HG03558 (cell line): ENCODE data around the gene PCDHA8.
"Not testable (repeated sequence)": the region's sequence is repeated elsewhere in the genome, so short reads cannot be mapped to it uniquely, and the experiment has no call there.

Source experiments
- ATAC-seq: cut with Tn5 transposase; IDR thresholded peaks from one replicate; pipeline ENCODE4 v1.9.1; 2021; ENCODE audit warnings: moderate number of reproducible peaks; ENCODE audit not compliant: unreplicated experiment; ENCODE audit errors: extremely low read depth

PCDHA8 gene

GRCh38 chr5:140840978-140841962 lies at the start of gene PCDHA8:
TSS of gene PCDHA8 (plus strand) at chr5:140841187. CDS start at chr5:140841322, 135 bp downstream.
- ATAC-seq = no peak

DNA sequence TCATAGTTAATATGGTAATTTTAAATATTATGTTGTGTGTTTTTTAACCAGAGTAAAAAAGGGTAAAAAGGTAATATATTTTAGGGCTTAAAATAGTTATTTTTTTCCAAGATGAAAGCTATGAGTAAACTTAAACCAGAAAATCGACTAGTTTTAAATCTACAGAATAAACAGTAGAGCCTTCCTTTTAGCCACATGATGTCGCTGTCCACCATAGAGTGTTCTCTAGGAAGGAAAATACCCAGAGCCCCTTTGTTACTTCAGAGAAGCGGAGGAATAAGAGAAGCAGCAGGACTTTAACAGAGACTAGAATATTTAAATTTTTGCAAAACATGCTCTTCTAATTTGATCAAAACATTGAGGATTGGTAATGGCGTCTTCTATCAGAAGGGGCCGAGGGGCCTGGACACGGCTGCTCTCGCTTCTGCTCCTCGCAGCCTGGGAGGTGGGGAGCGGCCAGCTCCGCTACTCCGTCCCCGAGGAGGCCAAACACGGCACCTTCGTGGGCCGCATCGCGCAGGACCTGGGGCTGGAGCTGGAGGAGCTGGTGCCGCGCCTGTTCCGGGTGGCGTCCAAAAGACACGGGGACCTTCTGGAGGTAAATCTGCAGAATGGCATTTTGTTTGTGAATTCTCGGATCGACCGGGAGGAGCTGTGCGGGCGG lies 46.3 kb upstream of the PCDHA8 start, which contains the start of gene PCDHA2:
PCDHA2 (plus strand) TSS at position 258 of the 664 bp plus-strand sequence.
- no peak for ATAC-seq

- ATAC-seq = no peak
Measured at GRCh38 chr5:140795259-140795641, 45.7 kb upstream of the PCDHA8 start.

- ATAC-seq = not testable (repeated sequence)
Measured at GRCh38 chr5:140796072-140796717, 44.8 kb upstream of the PCDHA8 start.

- no peak for ATAC-seq
Measured at GRCh38 chr5:140796718-140797095, 44.3 kb upstream of the PCDHA8 start.

- no peak for ATAC-seq
Measured at GRCh38 chr5:140800816-140801493, 40.0 kb upstream of the PCDHA8 start, which contains the start of gene PCDHA3. TSS of gene PCDHA3 (plus strand) at chr5:140801057.

DNA sequence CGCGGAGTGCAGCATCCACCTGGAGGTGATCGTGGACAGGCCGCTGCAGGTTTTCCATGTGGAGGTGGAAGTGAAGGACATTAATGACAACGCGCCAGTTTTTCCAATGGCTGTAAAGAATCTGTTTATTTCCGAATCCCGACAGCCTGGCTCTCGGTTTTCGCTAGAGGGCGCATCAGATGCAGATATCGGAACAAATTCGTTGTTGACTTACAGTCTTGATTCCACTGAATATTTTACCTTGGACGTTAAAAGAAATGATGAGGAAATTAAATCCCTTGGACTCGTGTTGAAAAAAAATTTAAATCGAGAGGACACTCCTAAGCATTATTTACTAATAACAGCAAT lies 39.5 kb upstream of the PCDHA8 start:
- ATAC-seq = no peak

DNA sequence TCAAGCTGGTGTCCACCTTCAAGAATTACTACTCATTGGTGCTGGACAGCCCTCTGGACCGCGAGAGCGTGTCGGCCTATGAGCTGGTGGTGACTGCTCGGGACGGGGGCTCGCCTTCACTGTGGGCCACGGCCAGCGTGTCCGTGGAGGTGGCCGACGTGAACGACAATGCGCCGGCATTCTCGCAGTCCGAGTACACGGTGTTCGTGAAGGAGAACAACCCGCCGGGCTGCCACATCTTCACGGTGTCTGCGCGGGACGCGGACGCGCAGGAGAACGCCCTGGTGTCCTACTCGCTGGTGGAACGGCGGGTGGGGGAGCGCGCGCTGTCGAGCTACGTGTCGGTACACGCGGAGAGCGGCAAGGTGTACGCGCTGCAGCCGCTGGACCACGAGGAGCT lies 38.6 kb upstream of the PCDHA8 start:
- not testable (repeated sequence) for ATAC-seq

DNA sequence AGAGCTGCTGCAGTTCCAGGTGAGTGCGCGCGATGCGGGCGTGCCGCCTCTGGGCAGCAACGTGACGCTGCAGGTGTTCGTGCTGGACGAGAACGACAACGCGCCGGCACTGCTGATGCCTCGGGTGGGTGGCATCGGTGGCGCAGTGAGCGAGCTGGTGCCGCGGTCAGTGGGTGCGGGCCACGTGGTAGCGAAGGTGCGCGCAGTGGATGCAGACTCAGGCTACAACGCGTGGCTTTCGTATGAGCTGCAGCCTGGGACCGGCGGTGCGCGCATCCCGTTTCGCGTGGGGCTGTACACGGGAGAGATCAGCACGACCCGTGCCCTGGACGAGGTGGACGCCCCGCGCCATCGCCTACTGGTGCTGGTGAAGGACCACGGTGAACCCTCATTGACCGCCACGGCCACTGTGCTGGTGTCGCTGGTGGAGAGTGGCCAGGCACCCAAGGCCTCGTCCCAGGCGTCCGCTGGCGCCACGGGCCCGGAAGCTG lies 38.2 kb upstream of the PCDHA8 start:
- no peak for ATAC-seq

GRCh38 chr5:140806834-140807775 lies 33.9 kb upstream of the PCDHA8 start, which contains the start of gene PCDHA4:
TSS of gene PCDHA4 (plus strand) at chr5:140807068.
- no peak for ATAC-seq

DNA sequence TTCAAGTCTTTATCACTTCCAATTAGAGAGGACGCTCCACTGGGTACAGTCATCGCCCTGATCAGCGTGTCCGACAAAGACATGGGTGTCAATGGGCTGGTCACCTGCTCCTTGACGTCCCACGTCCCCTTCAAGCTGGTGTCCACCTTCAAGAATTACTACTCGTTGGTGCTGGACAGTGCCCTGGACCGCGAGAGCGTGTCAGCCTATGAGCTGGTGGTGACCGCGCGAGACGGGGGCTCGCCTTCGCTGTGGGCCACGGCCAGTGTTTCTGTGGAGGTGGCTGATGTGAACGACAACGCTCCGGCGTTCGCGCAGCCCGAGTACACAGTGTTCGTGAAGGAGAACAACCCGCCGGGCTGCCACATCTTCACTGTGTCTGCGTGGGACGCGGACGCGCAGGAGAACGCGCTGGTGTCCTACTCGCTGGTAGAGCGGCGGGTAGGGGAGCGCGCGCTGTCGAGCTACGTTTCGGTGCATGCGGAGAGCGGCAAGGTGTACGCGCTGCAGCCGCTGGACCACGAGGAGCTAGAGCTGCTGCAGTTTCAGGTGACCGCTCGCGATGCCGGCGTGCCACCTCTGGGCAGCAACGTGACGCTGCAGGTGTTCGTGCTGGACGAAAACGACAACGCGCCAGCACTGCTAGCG lies 32.6 kb upstream of the PCDHA8 start:
- ATAC-seq = not testable (repeated sequence)

- ATAC-seq = no peak
Measured at GRCh38 chr5:140808889-140809291, 32.1 kb upstream of the PCDHA8 start.

GRCh38 chr5:140821375-140822280 lies 19.4 kb upstream of the PCDHA8 start, which contains the start of gene PCDHA5:
TSS of gene PCDHA5 (plus strand) at chr5:140821613.
- no peak for ATAC-seq

DNA sequence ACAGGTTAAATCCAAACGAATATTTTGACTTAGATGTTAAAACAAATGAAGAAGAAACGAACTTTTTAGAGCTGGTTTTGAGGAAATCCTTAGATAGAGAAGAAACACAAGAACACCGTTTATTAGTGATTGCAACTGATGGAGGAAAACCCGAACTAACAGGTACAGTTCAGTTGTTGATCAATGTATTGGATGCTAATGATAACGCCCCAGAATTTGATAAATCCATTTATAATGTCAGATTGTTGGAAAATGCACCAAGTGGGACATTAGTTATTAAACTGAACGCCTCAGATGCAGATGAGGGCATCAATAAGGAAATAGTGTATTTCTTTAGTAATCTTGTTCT lies 18.7 kb upstream of the PCDHA8 start:
- no peak for ATAC-seq

DNA sequence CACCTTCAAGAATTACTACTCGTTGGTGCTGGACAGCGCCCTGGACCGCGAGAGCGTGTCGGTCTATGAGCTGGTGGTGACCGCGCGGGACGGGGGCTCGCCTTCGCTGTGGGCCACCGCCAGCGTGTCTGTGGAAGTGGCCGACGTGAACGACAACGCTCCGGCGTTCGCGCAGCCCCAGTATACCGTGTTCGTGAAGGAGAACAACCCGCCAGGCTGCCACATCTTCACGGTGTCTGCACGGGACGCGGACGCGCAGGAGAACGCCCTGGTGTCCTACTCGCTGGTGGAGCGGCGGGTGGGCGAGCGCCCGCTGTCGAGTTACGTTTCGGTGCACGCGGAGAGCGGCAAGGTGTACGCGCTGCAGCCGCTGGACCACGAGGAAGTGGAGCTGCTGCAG lies 18.0 kb upstream of the PCDHA8 start:
- ATAC-seq = not testable (repeated sequence)

GRCh38 chr5:140823475-140823874 lies 17.5 kb upstream of the PCDHA8 start:
- no peak for ATAC-seq

DNA sequence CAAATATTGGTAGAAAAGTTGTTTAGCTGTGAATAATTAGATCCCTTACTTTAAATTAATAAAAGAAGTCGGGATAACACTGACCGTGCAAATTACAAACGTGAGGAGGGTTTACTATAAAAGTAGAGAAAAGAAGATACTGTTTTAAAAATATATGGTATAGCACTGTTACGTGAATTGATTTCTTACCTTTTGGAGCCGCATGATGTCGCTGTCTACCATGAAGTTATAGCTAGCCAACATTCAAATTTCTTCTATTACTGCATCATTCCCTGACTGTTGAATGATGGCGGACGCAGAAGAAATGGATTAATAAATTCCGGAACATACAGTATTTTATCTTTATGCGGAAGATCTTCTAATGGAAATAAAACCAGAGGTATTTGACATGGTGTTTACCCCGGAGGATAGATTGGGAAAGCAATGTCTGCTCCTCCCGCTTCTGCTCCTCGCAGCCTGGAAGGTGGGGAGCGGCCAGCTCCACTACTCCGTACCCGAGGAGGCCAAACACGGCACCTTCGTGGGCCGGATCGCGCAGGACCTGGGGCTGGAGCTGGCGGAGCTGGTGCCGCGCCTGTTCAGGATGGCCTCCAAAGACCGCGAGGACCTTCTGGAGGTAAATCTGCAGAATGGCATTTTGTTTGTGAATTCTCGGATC lies 13.2 kb upstream of the PCDHA8 start, which contains the start of gene PCDHA6:
PCDHA6 (plus strand) TSS at position 257 of the 658 bp plus-strand sequence; CDS start at position 389, 132 bp downstream.
- ATAC-seq = no peak
